Bronchial epithelial cell (primary cell): ENCODE measurements around the gene PON3. TPM values are rescaled to one million over a fixed set of nuclear protein-coding genes. Genes with fewer than 3 reads are reported as not detected.

ENCODE experiments used
- DNase-seq: peaks from one replicate; pipeline ENCODE4 v3.0.0-alpha.2; 2010; ENCODE audit warnings: low read depth
- FAIRE-seq: peaks from 2 replicates; lab custom pipeline; 2011; peaks lifted over from hg19 to GRCh38; lab: Jason Lieb, UNC
- H3K27me3 ChIP-seq: 2 replicates; pipeline ENCODE4 v1.5.1; 2011; ENCODE audit warnings: low read length; ENCODE audit not compliant: control insufficient read depth, insufficient read depth
- H3K36me3 ChIP-seq: 2 replicates; pipeline ENCODE4 v1.5.1; 2011; ENCODE audit warnings: low read length; ENCODE audit not compliant: control insufficient read depth, insufficient read depth
- H3K4me3 ChIP-seq: 2 replicates; pipeline ENCODE4 v1.5.1; 2011; ENCODE audit warnings: mild to moderate bottlenecking, low read depth, low read length, control low read depth
- total RNA-seq: library from RNA; depleted of rRNA; stranded (reverse); fragments of >200 nt; gene quantifications from 2 replicates; pipeline ENCODE4 v1.2.1, GENCODE V29; 2014
- TF ChIP-seq, protein P1 (sequence below): IDR thresholded peaks from 2 replicates; pipeline ENCODE4 v1.5.1; 2011; ENCODE audit warnings: mild to moderate bottlenecking, moderate library complexity, low read length, control low read depth, inconsistent platforms; ENCODE audit not compliant: insufficient read depth, severe bottlenecking

The PON3 gene
- total RNA-seq, 1 donor from 2014 or later: 1.3 TPM

- peak; percentile 40 for FAIRE-seq
- Histone ChIP-seq H3K4me3 (no peak overlapping the region), H3K36me3 (no peaks in the 10 kb centered on the region), H3K27me3 (no peaks in the 10 kb centered on the region)
- TF ChIP-seq, protein P1, sequence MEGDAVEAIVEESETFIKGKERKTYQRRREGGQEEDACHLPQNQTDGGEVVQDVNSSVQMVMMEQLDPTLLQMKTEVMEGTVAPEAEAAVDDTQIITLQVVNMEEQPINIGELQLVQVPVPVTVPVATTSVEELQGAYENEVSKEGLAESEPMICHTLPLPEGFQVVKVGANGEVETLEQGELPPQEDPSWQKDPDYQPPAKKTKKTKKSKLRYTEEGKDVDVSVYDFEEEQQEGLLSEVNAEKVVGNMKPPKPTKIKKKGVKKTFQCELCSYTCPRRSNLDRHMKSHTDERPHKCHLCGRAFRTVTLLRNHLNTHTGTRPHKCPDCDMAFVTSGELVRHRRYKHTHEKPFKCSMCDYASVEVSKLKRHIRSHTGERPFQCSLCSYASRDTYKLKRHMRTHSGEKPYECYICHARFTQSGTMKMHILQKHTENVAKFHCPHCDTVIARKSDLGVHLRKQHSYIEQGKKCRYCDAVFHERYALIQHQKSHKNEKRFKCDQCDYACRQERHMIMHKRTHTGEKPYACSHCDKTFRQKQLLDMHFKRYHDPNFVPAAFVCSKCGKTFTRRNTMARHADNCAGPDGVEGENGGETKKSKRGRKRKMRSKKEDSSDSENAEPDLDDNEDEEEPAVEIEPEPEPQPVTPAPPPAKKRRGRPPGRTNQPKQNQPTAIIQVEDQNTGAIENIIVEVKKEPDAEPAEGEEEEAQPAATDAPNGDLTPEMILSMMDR: no peak
- no peak for DNase-seq
Measured at GRCh38 chr7:95342642-95343307, 53.4 kb downstream of the PON3 start.

DNA sequence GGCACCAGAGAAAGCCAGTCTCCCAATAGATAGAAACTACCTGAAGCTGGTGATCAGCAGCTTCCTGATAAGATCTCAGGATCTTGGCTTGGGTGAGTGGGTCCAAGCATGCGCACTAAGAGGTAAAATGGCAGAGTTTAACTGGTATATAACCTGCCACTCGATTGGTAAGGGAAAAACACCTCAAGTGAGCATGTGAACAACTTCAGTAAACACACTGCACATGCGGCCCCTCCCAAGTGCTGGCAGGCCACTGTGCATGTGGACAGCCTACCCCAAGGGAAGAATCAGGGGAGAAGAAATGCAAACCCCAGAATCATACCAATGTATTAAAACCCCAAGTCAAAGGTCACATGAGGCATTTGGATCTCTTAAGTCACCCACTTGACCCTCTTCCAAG is 54.1 kb downstream of the PON3 start:
- no peaks in the 10 kb centered on the region for H3K27me3 ChIP-seq
- TF ChIP-seq, protein P1: no peak

GRCh38 chr7:95340491-95340890 is 55.7 kb downstream of the PON3 start:
- FAIRE-seq (no peak), DNase-seq (no peak)
- H3K4me3 ChIP-seq: no peak overlapping the region
- H3K27me3 ChIP-seq: no peaks in the 10 kb centered on the region
- no peaks in the 10 kb centered on the region for H3K36me3 ChIP-seq
- TF ChIP-seq, protein P1: no peak

More for the DNA sequence above, 54.1 kb downstream of the PON3 start:
- FAIRE-seq: no peak
- DNase-seq: no peak
- Histone ChIP-seq H3K4me3 (no peak overlapping the region), H3K36me3 (no peaks in the 10 kb centered on the region)

DNA sequence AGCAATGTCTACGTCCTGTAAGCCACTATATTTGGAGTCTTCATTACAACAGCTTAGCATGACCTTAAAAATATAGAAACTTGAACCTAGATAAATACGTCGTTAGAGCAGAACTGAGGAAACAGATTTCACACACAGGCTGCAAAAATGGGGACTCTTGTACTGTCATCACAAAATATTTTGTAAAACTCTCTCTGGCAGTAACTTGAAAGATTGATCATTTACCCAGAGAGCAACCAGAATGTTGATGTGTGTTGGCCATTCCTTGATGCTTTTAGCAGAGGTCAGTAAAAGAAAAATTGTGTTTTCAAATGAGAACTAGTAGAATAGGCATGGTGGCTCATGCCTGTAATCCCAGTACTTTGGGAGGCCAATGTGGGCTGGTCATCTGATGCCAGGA is 57.3 kb downstream of the PON3 start:
- DNase-seq: no peak
- Histone ChIP-seq H3K36me3 (no peaks in the 10 kb centered on the region), H3K27me3 (no peaks in the 10 kb centered on the region), H3K4me3 (no peak overlapping the region)
- TF ChIP-seq, protein P1: no peak
- FAIRE-seq: no peak

- FAIRE-seq: no peak
- DNase-seq: peak; percentile 68
- H3K36me3 ChIP-seq: no peaks in the 10 kb centered on the region
- TF ChIP-seq, protein P1: no peak
- H3K27me3 ChIP-seq: no peaks in the 10 kb centered on the region
- H3K4me3 ChIP-seq: no peak overlapping the region
Measured at GRCh38 chr7:95335093-95335492, 61.1 kb downstream of the PON3 start.

DNA sequence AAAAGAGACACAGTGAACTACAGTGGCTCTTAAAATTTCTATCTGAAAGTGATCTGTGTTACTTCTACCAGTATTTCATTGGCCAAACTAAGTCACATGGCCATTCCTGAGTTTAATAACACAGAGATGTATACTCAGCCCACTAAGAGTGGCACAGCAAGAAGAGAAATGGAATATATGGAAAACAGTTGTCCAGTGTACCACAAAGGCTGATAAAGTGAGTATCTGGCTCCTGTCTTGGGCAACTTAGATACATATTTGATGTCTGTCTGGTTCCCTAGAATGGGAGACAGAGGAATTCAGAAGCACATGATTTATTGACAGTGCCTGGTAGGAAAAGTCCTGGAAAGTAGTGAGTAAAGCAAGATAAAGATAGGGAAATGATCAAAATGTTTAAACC is 61.7 kb downstream of the PON3 start:
- FAIRE-seq (no peak), DNase-seq (peak; percentile 4)

More for the DNA sequence above, 61.7 kb downstream of the PON3 start:
- H3K36me3 ChIP-seq: no peaks in the 10 kb centered on the region
- H3K4me3 ChIP-seq: no peak overlapping the region
- TF ChIP-seq, protein P1: no peak
- no peaks in the 10 kb centered on the region for H3K27me3 ChIP-seq
